B cell (primary cell): Measurements from ENCODE around the gene AHCY.

ENCODE experiments used
- CTCF ChIP-seq: fragments of 200-600 bp; IDR thresholded peaks from one replicate; pipeline ENCODE4 v1.8.0; 2022; ENCODE audit warnings: antibody characterized with exemption, mild to moderate bottlenecking
- EZH2 ChIP-seq: IDR thresholded peaks from 2 replicates; pipeline ENCODE4 v1.6.1; 2012; ENCODE audit warnings: borderline replicate concordance, low read depth, mild to moderate bottlenecking, moderate library complexity, low read length; ENCODE audit not compliant: insufficient read depth, poor library complexity, severe bottlenecking

GRCh38 chr20:34240693-34241615, 62.2 kb downstream of the AHCY start, which contains the start of gene ASIP:
- TF ChIP-seq EZH2 (no peak), CTCF (no peak)
